Activated T-helper 1 cell treated with anti-CD3 and anti-CD28 coated beads, Interleukin-2, amount 50 U/mL, for 16 hours (primary cell): Measurements from ENCODE around the gene TMEM92.
"Not testable (repeated sequence)": the region's sequence is repeated elsewhere in the genome, so short reads cannot be mapped to it uniquely, and the experiment has no call there.

Source experiments
- DNase-seq, 2 donors: peaks; one replicate each; pipeline ENCODE4 v3.0.0-alpha.2; 2020; ENCODE audit warnings: low read depth in 1 of 2, low spot score in 1 of 2

Gene TMEM92

DNA sequence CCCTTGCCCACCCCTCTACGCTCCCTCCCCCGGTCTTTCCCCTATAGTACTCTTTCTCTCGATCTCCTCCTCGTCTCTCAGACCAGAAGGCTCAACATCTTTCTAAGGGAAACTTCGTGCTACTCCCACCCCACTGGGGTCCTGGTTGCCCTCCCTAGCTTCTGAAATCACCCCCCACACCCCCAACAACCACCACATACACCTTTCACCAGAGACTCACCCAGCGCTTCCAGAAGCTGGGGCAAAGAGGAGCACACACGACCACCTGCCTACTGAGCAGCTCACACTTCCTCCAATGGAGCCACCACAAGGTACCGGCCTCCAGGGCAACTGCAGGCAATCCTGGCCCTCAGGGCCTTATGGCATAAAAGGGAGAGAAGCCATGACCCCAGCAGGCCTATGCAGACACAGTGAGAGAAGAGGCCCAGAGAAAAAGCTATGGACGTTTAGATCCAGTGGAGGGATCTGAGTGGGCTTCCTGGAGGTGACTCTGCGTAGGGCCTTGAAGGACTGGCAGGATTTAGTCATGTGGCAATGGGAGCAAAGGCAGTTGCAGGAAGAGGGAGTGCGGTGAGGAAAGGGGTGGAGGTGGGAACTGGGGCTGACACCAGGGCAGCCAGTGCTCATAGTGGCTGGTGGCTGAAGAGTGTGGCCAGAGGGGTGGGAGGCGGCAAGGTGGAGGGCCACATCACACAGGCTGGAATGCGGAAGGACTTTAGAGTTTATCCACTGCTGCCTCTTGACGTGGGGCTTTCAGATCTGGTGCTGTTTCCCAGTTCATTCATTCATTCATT lies 12.1 kb upstream of the TMEM92 start:
- DNase-seq = no peak

DNA sequence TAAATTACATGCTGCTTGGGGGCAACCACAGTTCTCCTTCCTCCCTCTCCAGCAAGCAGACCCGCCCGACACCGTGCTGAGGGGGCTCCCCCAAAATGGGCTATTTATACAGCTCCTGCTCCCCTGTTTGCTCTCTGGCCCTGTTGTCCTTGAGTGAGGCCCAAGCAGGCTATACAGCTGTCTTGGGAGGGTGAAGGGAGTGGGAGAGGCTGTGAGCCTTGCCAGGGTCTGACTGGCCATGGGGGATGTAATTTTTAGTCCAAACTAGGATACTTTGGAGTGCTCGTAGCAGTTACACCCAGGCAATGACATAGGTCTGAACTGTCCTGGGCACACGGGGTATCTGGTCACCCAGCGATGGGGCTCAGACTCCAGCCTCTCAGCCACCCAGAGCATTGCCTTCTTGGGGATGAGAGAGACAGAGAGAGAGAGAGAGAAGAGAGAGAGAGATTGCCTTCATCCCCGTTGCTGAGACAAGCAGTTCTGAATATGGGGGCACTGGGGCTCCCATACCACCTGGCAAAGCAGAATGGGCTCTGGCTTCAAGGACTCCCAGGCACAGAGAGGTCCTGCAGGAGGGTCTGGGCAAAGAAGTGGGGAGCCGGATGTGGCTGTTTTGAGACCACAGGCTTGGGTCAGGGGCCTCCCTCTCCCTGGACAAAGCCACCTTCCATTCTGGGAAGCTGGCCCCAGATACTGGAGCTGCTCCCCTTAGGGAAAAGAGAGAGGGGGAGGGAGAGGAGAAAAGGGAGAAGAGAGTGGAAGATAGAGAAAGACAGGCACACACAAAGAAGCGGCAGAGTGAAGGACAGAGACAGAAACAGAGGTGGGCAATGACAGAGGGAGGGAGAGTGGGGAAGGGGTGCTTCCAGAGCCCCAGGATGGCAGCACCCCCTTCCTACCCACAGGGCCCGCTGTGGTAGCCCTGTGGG lies 10.7 kb upstream of the TMEM92 start:
- DNase-seq = no peak

DNA sequence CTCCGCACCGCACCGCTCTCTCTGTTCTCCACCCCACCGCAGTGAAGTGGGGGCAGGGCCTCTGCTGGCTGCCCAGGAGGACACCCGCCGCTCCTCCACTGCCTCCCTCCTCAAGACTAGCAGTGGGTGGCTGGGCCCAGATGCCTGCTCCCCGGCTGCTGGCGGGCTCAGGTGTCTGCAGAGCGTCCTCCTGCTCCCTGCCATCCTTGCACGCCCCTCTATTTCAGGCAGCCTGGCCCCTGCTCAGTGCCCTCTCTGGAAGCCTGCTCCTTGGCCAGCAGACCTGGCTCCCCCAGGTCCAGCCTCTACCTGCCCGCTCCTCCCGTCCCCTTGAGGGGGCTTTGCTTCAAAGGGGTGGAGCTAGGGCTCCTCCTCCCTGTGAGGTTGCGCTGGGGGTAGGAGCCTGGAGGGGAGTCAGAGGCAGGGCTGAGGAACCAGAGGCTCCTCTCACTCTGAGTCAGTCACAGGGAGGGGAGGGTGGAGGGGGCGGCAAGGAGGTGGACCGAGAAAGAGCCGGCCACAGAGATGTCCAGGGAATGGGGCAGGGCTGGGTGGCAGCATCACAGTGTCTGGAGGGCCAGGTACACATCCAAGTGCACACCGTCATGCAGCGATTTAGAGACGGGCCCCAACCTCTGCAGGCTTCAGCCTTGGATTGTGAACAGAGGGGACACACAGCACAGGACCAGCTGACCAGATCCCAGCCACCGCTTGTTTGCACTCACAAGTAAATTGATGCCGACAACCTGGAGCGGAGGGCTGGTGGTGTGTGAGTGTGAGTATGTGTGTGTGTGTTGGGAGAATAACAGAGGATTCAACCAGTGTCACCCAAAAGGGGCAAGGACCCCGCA lies 9.8 kb upstream of the TMEM92 start:
- DNase-seq = no peak

DNA sequence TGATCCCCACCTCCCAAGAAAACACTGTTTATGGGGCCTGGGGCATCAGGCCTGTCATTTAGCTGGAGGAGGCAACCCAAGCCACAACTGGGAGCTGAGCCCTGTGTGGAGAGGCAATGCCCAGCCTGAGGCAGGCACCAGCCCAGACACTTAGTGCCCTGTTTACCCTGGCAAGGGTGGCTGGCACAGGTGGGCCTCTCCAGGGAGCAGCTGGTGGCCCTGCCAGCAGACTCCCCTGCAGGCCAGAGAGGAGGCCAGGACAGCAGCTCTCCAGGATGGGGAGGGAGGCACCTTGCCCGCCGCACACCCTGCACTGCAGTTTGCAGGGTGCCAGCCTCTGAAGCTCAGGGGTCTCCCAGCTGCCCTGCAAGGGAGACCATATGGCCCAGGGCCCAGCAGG lies 9.1 kb upstream of the TMEM92 start:
- DNase-seq = no peak

DNA sequence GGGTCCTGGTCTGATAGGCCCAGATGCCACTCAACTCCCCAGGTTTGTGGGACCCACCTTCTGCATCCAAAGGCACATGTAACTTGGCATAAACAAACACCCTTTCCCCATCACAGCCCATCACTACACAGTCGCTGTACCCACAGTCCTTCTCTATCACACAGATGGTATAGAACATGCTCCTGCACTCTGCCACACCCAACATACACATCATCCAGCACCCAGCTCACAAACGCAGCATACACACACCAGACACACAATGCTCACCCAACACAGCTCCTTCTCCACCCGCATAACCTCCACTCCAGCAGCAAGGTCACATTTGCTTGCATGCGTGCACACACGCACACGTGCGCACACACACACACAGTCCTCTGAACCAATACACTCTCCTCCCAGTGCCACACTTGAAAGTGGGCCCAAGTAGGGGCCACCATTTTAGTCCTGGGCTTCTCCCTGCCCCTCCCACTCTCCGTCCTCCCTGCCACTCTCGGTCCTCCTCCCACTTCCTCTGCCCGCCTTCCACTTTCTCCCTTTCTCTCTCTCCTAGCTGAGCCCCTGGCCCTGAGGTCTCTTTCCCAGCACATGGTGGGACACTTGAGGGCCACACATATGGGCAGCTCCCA lies 8.5 kb upstream of the TMEM92 start:
- DNase-seq = no peak

DNA sequence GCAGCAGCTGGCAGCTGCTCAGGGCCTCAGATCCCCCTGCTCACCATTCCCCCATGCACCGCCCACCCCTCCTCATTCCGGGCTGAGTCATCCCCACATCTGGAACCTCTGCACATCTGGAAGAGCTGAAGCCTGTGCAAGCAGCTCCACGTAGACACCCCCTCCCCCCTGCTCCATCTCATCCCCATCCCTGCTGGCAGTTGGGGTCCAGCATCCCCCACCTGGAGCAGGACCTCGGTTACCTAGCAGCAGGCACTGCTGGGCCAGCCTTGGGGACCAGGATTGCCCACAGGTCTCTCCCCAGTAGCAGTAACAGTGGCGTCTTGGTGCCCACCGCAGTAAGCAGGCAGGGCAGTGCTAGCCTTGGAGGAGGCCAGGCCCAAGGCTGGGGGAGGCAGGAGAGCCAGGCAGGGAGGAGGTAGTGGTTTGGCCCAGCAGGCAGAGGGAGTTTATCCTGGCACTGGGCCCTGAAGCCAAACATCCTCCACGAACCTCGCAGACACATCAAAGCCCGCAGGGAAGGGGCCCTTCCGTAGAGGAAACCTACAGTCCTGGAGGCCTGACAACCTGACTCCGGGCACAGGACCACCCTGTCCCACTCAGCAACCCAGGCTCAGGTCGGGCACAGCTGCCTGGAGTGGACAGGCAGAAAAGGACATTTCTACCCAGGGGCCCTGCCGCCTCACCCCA lies 7.7 kb upstream of the TMEM92 start:
- no peak for DNase-seq

DNA sequence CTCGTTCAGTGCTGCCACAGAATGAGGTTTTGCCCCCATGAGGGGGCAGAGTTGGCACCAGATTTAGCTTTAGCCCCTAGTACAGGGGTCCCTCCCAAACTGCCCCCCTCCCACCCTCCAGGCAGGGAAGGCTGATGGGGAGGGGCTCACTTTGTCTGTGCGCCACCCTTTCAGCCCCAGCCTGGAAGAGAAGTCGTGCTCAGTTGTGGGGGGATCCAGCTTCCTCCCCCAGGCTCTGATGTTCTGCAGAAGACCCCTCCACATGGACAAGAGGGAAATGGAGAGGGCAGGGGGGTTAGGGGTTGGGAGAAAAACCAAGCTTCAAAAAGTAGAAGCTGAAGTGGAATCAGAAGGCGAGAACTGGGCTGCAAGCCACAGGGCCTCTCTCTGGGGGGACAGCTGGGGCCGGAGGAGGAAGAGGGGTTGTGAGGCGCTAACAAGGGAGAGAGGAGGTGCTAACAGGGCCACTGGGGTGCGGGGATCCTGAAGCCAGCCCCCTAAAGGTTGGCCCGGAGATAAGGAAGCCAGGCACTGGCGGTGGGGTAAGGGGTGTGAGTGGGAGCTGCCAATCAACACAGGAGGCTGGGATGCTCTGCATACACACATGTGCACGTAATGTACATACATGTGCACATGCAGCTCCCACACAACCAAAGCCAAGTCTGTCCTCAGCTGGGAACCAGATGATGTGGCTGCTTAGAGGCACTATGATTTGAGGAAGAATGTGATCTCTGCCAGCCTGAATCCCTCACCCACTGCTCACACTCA lies 7.0 kb upstream of the TMEM92 start:
- DNase-seq = no peak

DNA sequence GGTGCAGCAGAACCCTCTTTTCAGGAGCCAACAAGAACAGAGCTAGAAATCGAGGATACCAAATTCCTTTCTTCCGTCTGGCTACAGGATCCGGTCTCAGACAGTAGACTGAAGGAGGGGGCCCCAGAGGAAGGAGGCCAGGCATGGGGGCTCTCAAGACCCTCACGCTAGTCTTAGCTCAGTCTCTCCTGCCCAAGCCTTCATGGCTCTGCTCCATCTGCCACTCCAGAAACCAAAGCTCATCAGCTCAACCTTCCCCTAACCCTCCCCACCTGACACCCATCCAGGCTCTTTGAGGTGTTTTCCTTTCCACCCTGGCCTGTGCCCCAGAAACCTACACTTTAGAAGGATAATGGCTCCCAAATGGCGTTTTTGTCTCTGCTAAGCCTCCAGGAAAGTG lies 6.2 kb upstream of the TMEM92 start:
- no peak for DNase-seq

DNA sequence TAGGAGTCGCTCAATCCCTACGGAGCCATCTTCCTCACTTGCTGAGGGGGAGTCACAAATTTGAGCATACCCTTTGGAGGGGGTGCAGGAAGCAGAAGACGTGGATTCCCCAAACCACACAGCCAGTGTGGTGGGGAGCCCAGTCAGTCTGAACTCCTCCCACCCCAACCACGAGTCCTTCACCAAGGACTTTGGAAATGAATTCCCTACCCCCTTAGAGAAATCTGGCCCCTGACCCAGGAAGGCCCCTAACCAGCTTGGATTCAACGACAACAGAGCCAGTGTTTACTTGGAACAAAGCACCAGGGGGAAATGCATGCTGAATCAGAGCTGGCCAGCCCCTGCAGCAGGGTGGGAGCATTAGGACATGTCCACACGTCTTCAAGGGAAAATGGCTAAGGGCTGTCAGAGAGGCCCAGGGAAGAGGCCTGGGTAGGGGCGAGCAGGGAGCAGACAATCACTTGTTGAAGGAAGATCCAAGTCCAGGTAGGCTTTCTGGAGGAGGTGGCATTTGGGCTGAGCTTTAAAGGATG lies 5.5 kb upstream of the TMEM92 start:
- no peak for DNase-seq

DNA sequence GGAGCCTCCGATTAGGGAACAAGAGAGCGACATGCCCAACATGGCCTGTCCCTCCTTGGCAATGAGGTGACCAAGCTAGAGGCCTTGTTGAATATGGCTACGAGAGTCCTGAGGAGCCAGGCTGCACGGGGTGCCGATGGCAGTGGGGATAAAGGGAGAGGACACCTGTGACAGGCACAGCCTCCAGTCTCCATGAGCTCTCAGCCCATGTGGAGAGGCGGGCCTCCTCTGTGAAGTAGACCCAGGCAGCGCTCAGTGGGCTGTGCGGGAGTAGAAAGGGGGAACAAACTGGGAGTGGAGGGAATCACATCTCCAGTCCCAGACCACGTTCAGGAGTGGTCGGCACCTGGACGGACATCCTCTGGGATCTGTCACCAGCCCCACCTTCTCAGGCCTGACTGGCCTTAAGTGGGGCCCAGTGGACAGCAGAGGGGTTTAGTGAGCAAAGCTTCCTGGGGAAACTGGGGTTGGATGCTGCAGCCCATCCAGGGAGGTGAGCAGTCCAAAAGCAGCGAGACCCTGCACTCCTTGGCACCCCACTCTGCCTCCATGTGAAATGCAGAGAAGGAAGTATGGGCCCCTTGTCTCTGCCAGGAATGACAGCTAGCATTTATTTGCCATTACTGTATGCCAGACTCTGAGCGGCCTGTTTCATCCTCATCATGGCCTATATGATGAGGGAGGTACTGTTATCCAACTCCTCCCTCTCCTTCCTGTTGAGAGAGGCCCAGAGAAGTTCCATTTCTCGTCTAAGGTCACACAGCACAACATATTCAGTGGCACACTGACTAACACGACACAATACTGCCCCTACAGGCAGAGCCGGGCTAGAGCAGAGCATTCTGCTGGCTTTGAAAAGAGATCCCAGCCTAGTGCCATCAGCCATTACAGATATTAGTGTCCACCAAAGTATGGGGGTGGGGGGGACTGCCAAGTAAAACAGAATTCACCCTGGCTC lies 4.5 kb upstream of the TMEM92 start:
- DNase-seq = peak in 1 of 2 donors; percentile 14

DNA sequence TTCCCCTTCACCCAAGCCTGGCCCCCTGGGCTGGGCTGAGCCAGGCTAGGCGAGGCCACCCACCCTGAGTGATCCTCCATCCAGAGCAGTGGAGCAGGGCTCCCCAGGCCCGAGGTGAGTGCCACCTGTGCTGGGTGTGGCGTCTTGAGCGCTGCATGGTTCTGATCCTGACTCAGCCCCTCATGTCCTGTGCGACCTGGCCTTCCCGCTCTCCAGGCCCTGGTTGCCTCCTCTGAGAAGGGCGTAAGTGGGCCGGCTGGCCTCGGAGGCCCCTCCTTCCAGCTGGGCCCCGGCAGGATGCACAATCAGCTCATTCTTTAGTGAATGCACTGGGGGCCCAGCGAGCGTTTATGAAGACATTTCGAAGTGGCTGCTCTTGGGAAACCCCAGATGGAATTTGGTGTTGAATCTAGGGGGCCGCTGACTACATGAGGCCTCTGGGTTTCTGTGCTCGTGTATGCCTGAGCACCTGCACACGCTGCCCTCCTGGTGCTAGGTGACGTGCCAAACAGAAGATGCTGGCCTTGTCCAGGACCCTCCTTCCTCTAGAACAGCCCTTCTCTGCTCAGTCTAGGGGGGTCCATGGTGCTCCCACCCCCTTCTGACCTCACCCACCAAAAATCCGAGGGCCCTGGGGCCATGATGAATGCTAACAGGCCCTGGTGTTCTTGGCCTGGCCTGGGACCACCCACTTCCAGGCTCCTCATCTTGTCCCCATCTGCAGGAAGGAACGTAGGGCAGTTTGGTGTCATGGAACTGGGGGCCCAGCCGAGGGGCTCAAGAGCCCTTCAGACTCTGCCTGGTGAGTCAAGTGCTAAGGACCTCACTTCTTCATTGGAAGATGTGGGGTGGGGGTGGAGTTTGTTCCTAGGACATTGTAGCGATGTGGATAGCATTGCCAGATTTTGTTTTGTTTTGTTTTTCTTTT lies 3.6 kb upstream of the TMEM92 start:
- DNase-seq = no peak

DNA sequence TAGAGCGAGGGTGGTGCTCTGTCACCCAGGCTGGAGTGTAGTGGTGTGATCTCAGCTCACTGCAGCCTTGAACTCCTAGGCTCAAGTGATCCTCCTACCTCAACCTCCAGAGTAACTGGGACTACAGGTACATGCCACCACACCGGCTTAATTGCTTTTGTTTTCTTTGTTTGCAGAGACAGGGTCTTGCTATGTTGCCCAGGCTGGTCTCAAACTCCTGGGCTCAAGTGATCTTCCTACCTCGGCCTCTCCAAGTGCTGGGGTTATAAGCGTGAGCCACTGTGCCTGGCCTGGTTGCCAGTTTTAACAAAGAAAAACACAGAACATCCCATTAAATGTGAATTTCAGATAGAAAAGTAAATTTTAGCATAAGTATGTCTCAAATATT lies 2.9 kb upstream of the TMEM92 start:
- DNase-seq = not testable (repeated sequence)

DNA sequence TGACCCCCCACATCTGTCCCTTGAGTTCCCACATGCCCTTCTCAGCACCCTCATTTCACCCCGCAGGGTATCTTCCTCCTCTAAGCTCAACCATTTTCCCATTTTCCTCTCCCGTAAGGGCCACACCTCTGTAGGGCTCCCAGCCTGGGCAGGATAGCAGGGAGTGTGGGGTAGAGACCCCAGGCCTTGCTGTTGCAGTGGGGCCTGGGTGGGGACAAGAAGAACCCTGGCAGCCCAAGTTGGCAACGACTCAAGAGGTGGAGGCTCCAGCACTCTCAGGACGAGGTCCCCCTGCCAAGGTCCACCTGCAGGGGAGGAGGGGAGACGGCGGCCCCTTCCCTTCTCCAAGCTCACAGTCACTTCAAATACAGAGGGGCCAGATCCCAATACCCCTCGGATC lies 2.0 kb upstream of the TMEM92 start:
- no peak for DNase-seq

DNA sequence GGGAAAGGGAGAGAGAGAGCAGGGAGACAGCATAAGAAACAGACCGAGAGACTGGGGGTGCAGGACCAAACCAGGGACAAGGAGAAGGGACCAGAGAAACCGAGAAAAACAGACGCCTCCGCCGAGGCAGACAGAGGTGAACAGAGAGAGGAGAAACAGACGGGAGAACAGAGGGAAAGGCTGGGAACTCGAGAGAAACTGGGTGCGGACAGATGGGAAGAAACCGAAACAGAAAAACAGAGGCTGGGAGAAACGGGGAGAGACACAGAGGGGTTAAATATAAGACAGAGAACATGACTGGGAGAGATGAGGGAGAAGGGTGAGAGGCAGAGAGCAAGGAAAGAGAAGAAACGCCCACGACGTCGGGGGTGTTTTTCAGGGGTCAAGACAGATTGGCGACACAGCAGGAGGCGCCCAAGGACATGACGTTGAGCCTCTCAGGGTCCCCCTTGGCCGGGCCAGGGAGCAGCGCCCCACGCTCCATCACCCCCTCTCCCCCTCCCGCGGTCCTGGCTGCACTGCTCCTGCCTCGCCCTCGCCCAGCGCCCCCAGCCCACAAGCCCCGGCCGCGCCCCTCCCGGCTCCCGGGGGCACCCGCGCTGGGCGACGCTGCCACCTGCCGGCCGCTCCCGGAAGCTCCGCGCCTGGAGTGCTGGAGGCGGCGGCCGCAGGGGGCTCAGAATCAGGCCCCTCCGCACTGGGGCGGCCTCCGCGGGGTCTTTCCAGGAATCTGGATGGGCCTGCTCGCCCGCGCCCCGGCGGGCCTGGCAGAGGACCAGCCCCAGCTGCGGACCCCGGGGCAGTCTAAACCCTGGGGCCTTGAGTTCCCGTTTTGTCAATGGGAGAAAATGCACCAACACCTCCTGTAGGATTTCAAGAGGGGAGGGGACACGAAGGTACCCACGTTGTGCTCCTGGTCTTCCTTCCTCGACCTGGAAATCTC lies 1.3 kb upstream of the TMEM92 start:
- peak; percentile 18 to 27 for DNase-seq

DNA sequence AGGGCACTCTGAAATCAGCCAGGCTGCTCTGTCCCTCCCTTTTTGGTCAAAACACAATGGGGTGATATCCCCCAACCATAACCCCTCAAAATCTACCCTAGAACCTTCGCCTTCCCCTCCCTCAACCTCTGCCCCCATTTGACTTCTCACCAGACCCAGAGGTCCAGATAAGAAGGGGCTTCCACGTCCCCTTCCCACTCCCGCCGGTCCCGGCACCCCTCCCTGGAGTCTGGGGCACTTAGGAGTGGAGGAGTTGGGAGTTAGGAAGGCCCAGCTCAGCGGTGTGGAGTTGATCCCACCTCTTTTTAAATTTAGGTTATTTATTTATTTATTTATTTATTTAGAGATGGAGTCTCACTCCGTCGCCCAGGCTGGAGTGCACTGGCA lies 619 bp upstream of the TMEM92 start:
- no peak for DNase-seq

DNA sequence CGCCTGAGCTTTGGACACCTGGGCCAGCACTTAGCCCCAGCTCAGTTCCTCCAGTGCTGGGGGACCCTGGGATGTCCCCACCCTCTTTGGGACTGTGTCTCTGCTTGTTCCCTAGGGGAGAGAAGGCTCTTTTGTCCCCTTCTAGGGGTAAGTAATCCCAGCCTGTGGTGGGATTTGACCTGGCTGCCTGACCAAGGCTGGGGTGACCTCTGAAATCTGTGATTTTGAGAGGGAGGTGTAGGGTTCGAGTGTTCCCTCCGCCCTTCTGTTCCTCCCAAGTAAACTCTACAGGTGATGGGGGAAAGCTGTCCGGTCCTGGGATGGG lies 593 bp downstream of the TMEM92 start:
- DNase-seq = no peak
